Keratinocyte (primary cell): ENCODE data around the gene FMNL2. TPM values are rescaled to one million over a fixed set of nuclear protein-coding genes. Genes with fewer than 3 reads are reported as not detected.
A peak's percentile ranks its signal among the peaks of the same experiment; 100 is the strongest.

Experiments
- DNase-seq: peaks from one replicate; pipeline ENCODE4 v3.0.0-alpha.2; 2011; ENCODE audit warnings: low read depth, missing footprints, low spot score
- FAIRE-seq: peaks from 2 replicates; lab custom pipeline; 2011; peaks lifted over from hg19 to GRCh38; lab: Jason Lieb, UNC
- H2AFZ ChIP-seq: 2 replicates; pipeline ENCODE4 v1.6.0; 2012; ENCODE audit warnings: low read length, control low read depth, inconsistent platforms; ENCODE audit not compliant: control insufficient read depth
- H3K27ac ChIP-seq: 2 replicates; pipeline ENCODE4 v1.5.1; 2011; ENCODE audit warnings: low read length; ENCODE audit not compliant: control insufficient read depth, insufficient read depth
- H3K27me3 ChIP-seq: 3 replicates; pipeline ENCODE4 v1.6.0; 2011; ENCODE audit warnings: low read length; ENCODE audit not compliant: control insufficient read depth, insufficient read depth; ENCODE audit errors: extremely low read depth
- H3K36me3 ChIP-seq, 2 experiments: 2 replicates in 1 of 2; 3 replicates in 1 of 2; pipeline ENCODE4 v1.5.1; 2011; ENCODE audit warnings: low read length in 2 of 2, mild to moderate bottlenecking in 1 of 2; ENCODE audit not compliant: control insufficient read depth in 2 of 2, insufficient read depth in 2 of 2; ENCODE audit errors: extremely low read depth in 1 of 2
- H3K4me1 ChIP-seq: 3 replicates; pipeline ENCODE4 v1.5.1; 2011; ENCODE audit warnings: low read length; ENCODE audit not compliant: control insufficient read depth, insufficient read depth; ENCODE audit errors: extremely low read depth
- H3K4me2 ChIP-seq: 3 replicates; pipeline ENCODE4 v1.6.0; 2011; ENCODE audit warnings: low read depth, low read length; ENCODE audit not compliant: control insufficient read depth, insufficient read depth; ENCODE audit errors: extremely low read depth
- H3K4me3 ChIP-seq, 3 experiments: fragments of 200-600 bp in 1 of 3; sonication (generic) in 1 of 3; 2 replicates in 2 of 3; 3 replicates in 1 of 3; pipeline ENCODE4 v1.5.1; 2011 to 2016; ENCODE audit warnings: low read length in 3 of 3, mild to moderate bottlenecking in 3 of 3, control low read depth in 2 of 3, inconsistent platforms in 1 of 3, low read depth in 1 of 3, mixed read lengths in 1 of 3, mixed run types in 1 of 3, moderate library complexity in 1 of 3; ENCODE audit not compliant: control insufficient read depth in 2 of 3, insufficient read depth in 2 of 3; ENCODE audit errors: extremely low read depth in 1 of 3
- H3K79me2 ChIP-seq: 2 replicates; pipeline ENCODE4 v1.6.0; 2012; ENCODE audit warnings: low read length; ENCODE audit not compliant: control insufficient read depth, insufficient read depth
- H3K9ac ChIP-seq: 3 replicates; pipeline ENCODE4 v1.6.0; 2011; ENCODE audit warnings: low read length; ENCODE audit not compliant: control insufficient read depth, insufficient read depth; ENCODE audit errors: extremely low read depth
- H3K9me1 ChIP-seq: 3 replicates; pipeline ENCODE4 v1.6.0; 2011; ENCODE audit warnings: low read length; ENCODE audit not compliant: control insufficient read depth, insufficient read depth; ENCODE audit errors: extremely low read depth
- H3K9me3 ChIP-seq: 2 replicates; pipeline ENCODE4 v1.5.1; 2012; ENCODE audit warnings: low read depth, low read length; ENCODE audit not compliant: control insufficient read depth
- H4K20me1 ChIP-seq: 3 replicates; pipeline ENCODE4 v1.6.0; 2011; ENCODE audit warnings: low read length; ENCODE audit not compliant: control insufficient read depth, insufficient read depth; ENCODE audit errors: extremely low read depth
- EZH2 ChIP-seq: IDR thresholded peaks from one replicate; pipeline ENCODE4 v1.6.1; 2012; ENCODE audit warnings: inconsistent platforms, mild to moderate bottlenecking, low read length, moderate library complexity
- dilution Hi-C: fragments of 300-500 bp; cut with MboI; formaldehyde crosslinking; loops from one replicate; pipeline ENCODE4 v1.7.0; 2020; ENCODE audit warnings: low sequenced_read_pairs; ENCODE audit not compliant: extremely low pct_ligation_motif_present
- polyA plus RNA-seq, 5 experiments: library from polyadenylated mRNA; depleted of rRNA in 3 of 5; stranded (reverse) in 3 of 5; stranded (forward) in 1 of 5; unstranded in 1 of 5; fragments of >200 nt; gene quantifications; 1 replicate in 1 of 5; 2 replicates in 3 of 5; 3 replicates in 1 of 5; pipeline versions ENCODE4 v1.2.1 to v1.2.3, GENCODE V29; 2011 to 2012; ENCODE audit warnings: missing spikeins in 2 of 5, low read depth in 1 of 5, low replicate concordance in 1 of 5
- TF ChIP-seq, protein P1 (sequence below), 3 experiments: IDR thresholded peaks in 1 of 3; conservative IDR thresholded peaks in 1 of 3; optimal IDR thresholded peaks in 1 of 3; 2 replicates in 2 of 3; 3 replicates in 1 of 3; pipeline versions ENCODE3 to v1.5.1; 2011; ENCODE audit warnings: low read length in 3 of 3, mild to moderate bottlenecking in 3 of 3, moderate library complexity in 2 of 3, control low read depth in 1 of 3, inconsistent platforms in 1 of 3; ENCODE audit not compliant: insufficient read depth in 2 of 3; ENCODE audit errors: extremely low read depth in 1 of 3

Gene FMNL2
- polyA plus RNA-seq, 1 donor (not counting 4 experiments of a cell fraction or from before 2014, with no cell fraction given) = 62.7 TPM

DNA sequence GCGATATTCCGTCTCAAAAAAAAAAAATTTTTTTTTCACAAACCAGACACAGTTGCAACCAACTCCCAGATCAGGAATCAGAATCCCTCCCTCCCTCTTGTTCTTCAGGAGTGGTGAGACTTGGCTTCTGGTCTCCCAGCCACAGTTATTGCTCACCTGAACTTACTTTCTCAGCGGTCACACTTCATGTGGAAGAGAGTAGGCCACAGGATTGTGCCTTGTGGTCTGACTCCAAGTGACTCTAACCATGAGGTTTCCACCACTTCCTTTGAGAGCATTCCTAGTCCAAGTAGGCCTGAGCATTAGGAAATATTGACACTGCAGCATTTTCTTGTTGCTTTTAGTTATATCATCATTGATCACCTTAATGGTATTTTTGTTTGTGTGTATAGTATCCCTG lies 12.1 kb downstream of the FMNL2 start:
- Histone ChIP-seq H3K4me3 (no peak overlapping the region), H3K4me2 (no peak overlapping the region), H3K9me1 (peaks cover 2% of the 10 kb centered on the region), H3K79me2 (peaks cover 82% of the 10 kb centered on the region), H2AFZ (no peak overlapping the region), H4K20me1 (peaks cover 22% of the 10 kb centered on the region), H3K9me3 (no peaks in the 10 kb centered on the region), H3K27me3 (no peaks in the 10 kb centered on the region), H3K36me3 (peaks cover 9 to 17% of the 10 kb centered on the region in 2 experiments), H3K9ac (no peak overlapping the region), H3K4me1 (no peaks in the 10 kb centered on the region), H3K27ac (no peak overlapping the region)
- TF ChIP-seq, protein P1, sequence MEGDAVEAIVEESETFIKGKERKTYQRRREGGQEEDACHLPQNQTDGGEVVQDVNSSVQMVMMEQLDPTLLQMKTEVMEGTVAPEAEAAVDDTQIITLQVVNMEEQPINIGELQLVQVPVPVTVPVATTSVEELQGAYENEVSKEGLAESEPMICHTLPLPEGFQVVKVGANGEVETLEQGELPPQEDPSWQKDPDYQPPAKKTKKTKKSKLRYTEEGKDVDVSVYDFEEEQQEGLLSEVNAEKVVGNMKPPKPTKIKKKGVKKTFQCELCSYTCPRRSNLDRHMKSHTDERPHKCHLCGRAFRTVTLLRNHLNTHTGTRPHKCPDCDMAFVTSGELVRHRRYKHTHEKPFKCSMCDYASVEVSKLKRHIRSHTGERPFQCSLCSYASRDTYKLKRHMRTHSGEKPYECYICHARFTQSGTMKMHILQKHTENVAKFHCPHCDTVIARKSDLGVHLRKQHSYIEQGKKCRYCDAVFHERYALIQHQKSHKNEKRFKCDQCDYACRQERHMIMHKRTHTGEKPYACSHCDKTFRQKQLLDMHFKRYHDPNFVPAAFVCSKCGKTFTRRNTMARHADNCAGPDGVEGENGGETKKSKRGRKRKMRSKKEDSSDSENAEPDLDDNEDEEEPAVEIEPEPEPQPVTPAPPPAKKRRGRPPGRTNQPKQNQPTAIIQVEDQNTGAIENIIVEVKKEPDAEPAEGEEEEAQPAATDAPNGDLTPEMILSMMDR (optimal IDR thresholded peaks at IDR 0.05 in 1 of 3, IDR thresholded peaks at IDR 0.05 in 1 of 3, conservative IDR thresholded peaks at IDR 0.05 in 1 of 3; ENCODE audit: extremely low read depth in 1 of 3, insufficient read depth in 2 of 3, low read length in 3 of 3) = no peak
- no peak for TF ChIP-seq EZH2
- dilution Hi-C loops = no loop called here
- DNase-seq = peak; percentile 57
- peak; percentile 49 for FAIRE-seq

DNA sequence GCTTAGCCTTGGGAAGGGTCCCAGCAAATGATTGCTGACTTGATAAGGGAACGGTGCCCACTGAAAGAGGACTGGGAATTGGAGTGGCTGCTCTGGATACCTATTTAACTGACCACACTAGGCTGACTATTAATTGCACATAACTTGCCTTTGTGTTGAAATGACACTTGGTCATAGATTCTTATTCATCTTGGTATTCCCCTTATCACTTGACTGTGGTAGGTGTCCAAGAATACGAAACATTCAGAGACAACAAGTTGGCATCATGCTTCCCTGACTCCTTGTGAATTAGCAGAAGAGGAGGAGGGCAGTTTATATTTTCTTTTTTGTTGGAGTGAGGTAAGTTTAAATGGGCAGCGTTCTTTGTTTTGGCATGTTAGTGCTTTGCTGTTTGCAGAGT lies 13.4 kb downstream of the FMNL2 start:
- H3K4me3 ChIP-seq = no peak overlapping the region
- dilution Hi-C loops = no loop called here
- TF ChIP-seq EZH2 = no peak
- TF ChIP-seq, protein P1 (optimal IDR thresholded peaks at IDR 0.05 in 1 of 3, IDR thresholded peaks at IDR 0.05 in 1 of 3, conservative IDR thresholded peaks at IDR 0.05 in 1 of 3; ENCODE audit: extremely low read depth in 1 of 3, insufficient read depth in 2 of 3, low read length in 3 of 3) = no peak
- no peaks in the 10 kb centered on the region for H3K27me3 ChIP-seq
- no peaks in the 10 kb centered on the region for H3K4me1 ChIP-seq
- no peak overlapping the region for H3K4me2 ChIP-seq
- H3K9ac ChIP-seq = no peak overlapping the region
- no peaks in the 10 kb centered on the region for H3K9me3 ChIP-seq
- no peak overlapping the region for H2AFZ ChIP-seq
- DNase-seq = peak; percentile 13
- peak overlapping the region; percentile 32 for H3K27ac ChIP-seq
- peaks cover 81% of the 10 kb centered on the region for H3K79me2 ChIP-seq
- FAIRE-seq = no peak
- H4K20me1 ChIP-seq = peaks cover 15% of the 10 kb centered on the region
- H3K36me3 ChIP-seq = peaks cover 7% of the 10 kb centered on the region in 2 experiments
- peaks cover 2% of the 10 kb centered on the region for H3K9me1 ChIP-seq
